Stimulated activated CD4-positive, alpha-beta T cell treated with anti-CD3 and anti-CD28 coated beads, Interleukin-12 subunit alpha, Interleukin-12 subunit beta, amount 100 ng/mL, for 24 hours (primary cell): ENCODE data around the gene ZNF705A.
A peak's percentile ranks its signal among the peaks of the same experiment; 100 is the strongest.
"Not testable (repeated sequence)": the region's sequence is repeated elsewhere in the genome, so short reads cannot be mapped to it uniquely, and the experiment has no call there.

Experiments
- DNase-seq, 2 experiments: peaks; one replicate each; pipeline ENCODE4 v3.0.0-alpha.2; 2020; ENCODE audit warnings: low read depth in 2 of 2

ZNF705A gene

DNA sequence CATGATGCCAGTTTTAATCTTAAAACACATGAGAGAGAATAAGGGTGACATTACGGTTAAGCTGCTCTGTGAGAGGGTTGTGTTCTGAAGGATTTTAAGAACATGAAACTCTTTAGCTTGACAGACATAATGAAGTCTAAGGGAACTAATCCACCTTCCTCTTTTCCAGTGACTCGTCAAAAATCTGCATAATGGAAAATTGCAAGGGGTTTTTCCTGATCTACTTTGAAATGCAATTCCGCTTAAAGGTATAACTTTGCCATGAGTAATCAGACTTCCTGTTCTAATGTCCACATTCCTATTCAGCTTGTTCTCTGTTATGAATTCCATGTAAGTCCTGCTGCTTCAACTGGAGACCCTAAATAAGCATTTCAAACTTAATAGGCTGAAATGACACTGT, at the start of gene ZNF705A:
ZNF705A (plus strand) TSS at position 171 of the 400 bp plus-strand sequence. CDS start 15,611 bp downstream, outside the sequence.
- no peak for DNase-seq

DNA sequence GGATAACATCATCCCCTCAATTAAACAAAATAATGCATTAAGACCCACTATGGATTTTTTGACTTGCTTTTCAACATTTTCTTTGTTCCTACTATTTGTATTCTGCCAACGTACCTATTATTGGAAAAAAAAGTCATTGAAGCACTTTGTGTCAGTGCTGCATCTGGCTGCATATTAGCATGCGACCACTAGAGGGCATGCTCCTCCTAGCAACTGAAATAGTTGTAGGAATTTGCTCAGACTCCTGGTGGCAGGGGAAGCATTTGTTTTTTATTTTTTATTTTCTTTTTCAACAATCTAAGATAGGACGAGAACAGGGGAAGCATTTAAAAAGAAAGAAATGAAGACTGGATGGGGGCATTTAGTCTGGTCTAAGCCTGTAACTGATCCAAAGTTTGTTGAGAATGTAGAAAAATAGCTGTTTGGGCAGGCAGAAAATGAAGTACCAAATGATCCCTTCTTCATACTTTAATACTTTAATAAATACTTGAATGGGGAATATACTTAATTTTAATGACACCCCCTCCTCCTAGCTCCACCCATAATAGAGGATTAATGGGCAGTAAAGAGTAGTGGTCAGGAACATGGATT, 47.9 kb upstream of the ZNF705A start:
- DNase-seq = peak; percentile 44 to 76

DNA sequence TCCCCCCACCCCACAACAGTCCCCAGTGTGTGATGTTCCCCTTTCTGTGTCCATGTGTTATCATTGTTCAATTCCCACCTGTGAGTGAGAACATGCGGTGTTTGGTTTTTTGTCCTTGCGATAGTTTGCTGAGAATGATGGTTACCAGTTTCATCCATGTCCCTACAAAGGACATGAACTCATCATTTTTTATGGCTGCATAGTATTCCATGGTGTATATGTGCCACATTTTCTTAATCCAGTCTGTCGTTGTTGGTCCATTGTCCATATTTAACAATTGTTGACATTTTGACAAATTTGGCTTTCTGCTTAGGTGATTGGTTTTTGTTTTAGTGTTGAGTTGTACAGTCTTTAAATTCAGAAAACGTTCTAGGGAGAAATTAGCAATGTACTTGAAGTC, 43.7 kb upstream of the ZNF705A start:
- not testable (repeated sequence) for DNase-seq

DNA sequence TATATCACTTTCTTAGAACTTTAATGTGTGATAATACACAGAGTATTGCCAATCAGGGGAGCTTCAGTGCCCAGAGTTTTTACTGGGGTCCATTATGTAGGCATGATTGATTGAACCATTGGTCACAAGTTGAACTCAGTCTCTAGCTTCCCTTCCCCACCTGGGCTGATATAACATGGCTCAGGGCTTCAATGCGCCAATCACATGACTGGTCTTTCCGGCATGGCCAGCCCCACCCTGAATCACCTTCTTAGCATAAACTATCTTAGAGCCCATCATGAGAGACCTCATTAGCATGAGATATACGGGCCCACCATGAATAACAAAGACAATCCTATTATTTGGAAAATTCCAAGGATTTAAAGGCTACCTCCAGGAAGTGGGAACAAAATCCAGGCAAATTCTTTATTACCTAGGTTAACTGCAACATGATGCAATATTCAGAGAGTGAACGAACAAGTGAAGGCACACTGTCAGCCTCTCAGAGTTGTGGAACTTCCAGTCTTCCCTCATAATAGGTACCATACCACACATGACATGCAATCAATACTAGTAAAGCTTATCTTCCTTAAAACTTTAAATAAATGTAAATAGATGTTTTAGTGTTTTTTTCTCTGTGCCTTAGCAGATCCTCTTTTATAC, 36.6 kb upstream of the ZNF705A start:
- DNase-seq = no peak

DNA sequence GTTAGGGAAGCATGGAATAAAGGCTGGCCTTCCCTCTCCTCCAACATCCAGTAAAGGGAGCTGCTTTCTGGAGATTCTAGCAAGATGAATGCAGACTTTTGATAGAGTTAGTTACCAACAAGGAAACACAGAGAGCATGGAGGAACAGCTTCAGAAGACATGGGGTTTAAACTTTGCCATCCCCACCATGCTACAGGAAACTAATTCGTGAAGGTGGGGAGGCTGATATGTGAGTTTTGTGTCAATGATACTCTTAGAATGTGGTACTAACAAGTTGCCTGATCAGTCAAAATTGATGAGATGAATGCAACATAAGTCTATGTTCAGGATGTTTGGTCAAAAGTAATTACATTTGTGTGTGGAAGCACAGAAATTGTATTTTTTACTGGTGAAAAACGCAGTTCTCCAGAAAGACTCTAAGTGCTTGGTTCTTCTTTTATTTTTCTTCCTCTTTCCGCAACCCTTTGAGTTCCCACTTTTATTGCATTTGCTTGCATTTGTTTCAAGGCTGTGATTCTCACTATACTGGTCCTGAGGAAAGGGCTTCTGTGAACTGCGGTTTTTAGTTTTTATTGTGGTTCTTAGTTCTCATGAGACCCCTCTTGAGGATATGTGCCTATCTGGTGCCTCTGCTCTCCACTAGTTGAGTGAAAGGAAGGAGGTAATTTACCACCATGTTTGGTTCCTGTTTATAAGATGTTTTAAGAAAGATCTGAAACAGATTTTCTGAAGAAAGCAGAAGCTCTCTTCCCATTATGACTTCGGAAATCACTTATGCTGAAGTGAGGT, 33.5 kb upstream of the ZNF705A start, which contains the start of gene CLEC4A:
CLEC4A (plus strand) TSS at position 494 of the 789 bp plus-strand sequence; CDS start at position 756, 262 bp downstream.
- DNase-seq = no peak

DNA sequence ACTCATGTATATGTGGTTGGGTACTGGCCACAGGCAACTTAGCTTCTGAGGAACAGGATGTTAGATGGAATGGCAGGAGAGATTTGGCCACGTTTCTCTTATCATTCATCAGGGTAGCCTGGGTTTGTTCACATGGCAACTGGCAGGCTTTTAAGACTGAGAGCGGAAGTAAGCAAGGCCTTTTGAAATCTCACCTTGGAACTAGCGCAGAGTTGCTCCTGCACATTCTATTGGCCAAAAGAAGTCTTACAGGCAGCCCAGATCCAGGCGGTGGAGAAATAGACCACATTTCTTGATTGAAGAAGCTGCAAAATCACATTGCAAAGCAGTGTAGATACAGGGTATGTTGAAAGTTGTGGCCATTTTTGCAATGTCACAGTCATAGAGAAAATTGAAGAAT, 29.7 kb upstream of the ZNF705A start:
- no peak for DNase-seq

DNA sequence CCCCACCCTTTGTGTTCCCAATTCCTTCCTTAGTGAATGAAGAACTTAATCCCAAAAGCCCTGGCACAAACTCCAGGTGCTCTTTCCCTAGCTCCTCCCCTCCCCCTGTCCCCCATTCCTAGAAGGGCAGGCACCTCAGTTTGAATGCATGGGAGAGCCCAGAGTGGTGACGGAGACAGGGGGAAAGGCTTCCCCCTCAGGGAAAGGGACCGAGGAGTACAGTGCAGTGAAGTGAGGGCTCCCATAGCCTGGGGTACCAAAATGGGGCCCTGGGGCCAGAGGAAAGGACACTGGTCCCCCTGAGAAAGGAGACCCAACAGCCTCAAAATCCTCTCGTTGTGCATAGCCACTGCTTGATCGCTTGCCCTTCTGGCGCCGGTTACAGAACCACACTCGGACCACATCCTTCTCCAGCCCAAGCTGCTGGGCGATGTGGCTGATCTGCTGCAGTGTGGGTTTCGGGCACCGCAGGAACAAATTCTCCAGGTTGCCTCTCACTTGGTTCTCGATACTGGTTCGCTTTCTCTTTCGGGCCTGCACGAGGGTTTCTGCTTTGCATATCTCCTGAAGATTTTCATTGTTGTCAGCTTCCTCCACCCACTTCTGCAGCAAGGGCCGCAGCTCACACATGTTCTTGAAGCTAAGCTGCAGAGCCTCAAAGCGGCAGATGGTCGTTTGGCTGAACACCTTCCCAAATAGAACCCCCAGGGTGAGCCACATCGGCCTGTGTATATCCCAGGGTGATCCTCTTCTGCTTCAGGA, 23.0 kb upstream of the ZNF705A start:
- not testable (repeated sequence) for DNase-seq

DNA sequence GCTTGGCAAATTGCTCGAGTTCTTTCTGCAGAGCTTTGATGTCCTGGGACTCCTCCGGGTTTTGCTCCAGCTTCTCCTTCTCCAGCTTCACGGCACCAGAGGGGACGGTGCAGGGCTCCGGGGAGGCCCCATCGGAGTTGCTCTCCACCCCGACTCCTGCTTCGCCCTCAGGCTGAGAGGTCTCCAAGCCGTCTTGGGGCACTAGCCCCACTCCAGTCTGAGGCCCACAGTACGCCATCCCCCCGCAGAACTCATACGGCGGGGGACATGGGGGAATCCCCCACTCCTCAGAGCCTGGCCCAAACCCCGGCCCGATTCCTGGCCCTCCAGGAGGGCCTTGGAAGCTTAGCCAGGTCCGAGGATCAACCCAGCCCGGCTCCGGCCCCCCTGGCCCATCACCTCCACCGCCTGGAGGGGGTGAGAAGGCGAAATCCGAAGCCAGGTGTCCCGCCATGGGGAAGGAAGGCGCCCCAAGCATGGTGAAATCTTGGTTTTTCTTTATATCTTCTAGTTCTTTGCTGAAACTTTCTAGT, 22.4 kb upstream of the ZNF705A start:
- not testable (repeated sequence) for DNase-seq

DNA sequence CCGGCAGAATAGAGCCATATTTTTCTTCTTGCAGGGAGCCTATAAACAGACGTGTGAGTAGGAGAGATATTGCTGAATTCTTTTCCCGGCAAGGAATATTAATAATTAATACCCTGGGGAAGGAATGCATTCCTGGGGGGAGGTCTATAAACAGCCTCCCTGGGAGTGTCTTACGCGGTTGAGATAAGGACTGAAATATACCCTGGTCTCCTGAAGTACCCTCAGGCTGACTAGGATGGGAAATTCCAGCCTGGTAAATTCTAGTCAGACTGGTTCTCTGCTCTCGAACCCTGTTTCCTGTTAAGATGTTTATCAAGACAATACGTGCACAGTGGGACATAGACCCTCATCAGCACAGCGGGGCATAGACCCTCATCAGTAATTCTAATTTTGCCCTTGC, 15.2 kb upstream of the ZNF705A start:
- DNase-seq = not testable (repeated sequence)

DNA sequence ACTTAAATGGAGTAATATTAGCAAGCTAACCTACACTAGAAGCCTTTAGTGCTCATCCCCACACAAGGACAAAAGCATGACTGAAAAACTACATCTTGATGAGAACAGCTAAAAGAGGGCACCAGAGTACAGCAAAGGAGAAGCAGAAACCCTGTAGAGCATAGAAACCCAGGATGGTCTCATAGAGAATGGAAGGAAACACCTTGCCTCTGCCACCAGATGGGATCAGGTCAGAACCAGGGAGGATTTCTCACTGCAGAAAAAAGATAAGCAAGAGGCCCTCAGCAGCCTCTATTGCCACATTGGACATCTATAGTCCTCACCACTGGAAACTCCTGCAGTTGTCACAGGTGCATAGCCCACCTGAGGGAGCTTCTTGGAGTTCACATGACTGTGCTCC, 13.6 kb upstream of the ZNF705A start:
- no peak for DNase-seq

DNA sequence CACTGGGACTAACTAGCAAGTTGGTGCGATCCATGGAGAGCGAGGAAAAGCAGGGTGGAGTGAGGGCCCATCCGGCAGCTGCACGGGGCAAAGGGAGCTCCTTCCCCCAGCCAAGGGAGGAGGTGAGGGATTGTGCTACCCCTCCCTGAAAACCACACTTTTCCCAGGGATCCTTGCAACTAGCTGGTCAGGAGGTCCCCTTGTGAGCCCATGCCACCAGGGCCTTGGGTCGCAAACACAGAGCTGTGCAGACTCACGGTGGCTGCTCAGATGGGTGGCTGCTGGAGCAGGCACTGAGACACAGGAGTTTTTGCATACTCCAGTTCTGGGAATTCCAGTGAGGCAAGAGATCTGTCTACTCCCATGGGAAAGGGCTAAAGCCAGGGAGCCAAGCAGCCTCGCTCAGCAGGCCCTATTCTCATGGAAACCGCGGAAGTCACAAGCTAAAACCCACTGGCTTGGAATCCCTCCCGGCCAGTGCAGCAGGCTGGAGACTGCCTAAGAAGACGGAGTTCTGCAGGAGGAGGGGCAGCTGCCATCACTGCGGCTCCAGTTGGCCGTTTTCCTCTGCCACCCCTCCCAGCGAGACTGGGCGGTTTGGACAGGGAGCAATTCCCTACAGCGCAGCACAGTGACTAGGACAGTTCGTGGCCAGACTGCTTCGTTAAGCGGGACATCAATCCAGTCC, 10.9 kb upstream of the ZNF705A start:
- no peak for DNase-seq

DNA sequence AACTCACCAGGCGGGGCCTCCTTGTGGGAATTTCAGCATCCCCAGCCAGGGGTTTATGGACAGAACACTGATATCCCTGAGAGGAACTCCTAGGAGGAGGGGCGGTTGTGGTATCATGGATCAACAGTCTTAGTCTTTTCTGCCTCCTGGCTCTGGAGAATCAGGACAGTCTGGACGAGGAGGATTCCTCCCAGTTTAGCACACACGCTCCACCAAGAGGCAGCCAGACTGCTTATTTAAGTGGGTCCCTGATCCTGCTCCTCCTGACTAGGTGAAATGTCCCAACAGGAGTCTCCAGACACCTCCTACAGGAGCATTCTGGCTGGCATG, 10.4 kb upstream of the ZNF705A start:
- DNase-seq = no peak

DNA sequence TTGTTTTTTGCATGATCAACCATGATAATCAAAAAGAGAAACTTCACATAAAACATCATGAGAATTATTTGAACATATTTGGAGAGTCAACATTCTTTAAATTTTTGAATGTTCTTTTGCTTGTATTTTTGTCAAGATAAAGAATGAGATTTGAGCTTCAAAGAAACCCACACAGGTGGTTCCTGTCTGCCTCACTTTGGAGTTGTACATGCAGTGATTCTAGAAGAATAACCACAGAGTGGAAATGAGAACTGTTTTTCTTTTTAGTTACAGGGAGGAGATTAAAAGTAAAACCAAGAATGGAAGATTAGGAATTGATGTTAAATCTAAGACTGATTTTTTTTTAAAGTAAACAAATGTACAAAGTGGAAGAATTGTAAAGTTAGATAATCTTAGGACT, 2.3 kb upstream of the ZNF705A start:
- no peak for DNase-seq

DNA sequence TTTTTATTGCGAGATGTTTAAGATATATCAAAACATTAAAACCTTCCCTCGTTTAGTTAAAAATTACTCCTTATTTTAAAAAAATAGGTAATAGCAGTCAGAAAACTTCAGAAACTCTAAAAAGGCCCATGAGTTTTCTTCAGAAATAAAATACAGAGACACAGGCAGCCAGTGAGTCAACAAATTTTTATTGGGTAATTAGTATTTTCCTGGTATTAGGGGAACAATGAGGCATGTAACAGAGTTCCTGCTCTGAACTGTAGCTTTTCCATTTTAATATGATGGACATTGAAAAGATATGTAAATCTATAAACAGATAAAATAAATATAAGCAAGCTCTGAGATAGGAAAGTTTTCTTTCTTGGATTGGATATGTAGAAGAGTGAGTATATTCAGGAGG, 399 bp upstream of the ZNF705A start:
- DNase-seq = no peak

DNA sequence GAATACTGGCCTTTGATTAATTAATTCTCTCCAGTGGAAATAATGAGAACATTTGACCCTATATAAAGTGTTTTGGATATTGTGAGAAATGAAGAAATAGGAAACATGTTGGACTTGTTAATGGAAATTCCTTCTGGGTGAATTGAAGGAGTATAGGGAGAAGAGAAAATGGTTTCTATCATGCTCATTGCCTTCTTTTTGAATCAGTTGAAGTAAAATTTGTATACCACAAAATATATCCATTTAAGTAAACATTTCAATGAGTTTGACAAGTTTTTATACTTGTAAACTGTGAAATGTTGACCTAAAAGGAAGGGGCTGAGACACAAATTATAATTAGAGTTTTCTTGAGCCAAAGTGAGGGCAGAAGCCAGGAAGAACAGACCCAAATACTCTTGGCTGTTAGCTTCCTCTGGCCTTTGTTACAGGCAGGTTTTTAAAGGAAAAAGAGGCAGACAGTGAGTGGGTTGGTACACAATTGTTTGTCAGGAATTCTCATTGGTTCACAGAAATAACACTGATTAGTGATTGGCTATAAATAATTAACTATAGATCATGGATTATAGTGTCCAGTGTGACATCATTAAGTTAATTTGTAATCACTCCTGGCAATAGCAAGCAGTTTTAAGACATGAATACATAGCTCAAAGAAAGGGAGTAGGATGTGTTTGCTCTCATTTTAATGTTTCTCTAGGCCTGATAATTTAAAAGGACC, 826 bp downstream of the ZNF705A start:
- DNase-seq = no peak

DNA sequence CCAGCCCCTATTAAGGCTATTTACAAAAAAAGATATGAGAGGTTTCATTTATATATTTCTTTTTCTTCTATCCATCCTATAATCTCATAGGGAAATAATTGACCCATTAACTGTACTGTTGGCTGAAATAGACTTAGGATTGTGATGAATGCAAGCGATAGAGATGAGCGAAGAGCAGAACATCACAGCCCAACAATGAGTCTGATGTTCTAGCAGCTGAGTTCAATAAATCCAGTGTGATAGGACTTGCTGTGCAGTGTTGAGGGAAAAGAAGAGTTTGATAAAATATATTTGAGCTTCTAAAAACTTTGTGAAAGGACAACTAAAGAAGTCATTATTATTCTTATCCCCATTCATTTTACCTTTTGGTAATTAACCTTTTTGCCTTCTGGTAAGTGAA, 16.1 kb downstream of the ZNF705A start:
- DNase-seq = not testable (repeated sequence)

DNA sequence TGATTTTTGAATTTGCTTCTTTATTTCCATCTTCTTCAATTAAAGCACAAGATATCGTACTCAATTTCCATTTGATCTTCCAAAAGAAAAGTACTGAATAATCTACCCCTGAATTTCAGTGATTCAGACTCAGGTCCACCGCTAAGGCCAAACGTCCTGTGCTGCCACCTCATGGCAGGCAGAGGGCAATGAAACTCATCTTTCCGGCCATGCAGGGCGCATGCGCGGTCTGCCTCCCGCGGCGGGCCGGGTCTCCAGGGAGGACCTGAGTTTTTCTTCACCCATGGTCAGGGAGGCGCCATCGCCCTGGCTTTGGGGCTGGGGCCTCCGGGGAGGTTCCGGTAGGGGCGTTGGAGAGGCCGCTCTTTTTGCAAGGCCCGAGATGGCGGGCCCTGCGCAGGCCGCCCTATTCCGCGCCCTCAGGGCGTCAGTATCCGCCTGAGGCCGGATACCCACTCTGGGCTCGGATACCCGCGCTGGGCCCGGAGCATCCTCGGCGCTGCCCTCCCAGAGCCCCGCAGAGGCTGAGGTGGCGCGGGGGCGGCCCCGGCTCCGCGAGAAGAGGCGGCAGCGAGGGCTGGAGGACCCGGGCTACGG, 23.3 kb downstream of the ZNF705A start:
- peak; percentile 47 to 48 for DNase-seq

DNA sequence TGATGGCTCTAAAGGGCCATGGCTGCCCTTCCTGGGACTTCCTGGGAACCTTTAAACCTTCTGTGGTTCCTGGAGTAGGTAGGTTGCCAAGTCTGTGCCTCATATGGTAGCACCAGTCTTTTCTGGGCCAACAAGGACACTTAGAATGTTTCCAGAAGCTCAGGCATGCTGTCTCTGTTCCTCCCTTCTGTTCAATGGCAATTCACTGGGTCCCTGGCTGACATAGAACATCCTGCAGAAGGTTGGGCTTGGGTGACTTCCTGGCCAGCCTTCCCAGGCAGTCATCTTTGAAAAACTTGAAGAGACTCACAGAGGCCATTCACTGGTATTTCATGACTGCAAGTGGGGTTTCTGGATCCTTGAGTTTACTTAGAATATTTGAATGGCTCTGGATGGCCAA, 24.5 kb downstream of the ZNF705A start:
- DNase-seq = not testable (repeated sequence)

DNA sequence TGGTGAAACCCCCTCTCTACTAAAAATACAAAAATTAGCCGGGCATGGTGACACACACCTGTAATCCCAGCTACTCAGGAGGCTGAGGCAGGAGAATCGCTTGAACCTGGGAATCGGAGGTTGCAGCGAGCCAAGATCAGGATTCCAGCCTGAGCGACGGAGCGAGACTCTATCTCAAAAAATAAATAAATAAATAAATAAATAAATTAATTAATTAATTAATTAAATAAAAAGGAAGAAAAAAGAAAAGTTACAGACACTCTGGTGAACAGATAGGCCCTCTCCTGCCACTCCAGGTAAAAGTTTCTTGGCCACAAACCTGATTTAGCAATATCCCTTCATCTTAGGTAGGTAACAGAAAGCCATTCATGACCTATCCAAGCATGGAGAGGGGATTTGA, 26.1 kb downstream of the ZNF705A start:
- not testable (repeated sequence) for DNase-seq

DNA sequence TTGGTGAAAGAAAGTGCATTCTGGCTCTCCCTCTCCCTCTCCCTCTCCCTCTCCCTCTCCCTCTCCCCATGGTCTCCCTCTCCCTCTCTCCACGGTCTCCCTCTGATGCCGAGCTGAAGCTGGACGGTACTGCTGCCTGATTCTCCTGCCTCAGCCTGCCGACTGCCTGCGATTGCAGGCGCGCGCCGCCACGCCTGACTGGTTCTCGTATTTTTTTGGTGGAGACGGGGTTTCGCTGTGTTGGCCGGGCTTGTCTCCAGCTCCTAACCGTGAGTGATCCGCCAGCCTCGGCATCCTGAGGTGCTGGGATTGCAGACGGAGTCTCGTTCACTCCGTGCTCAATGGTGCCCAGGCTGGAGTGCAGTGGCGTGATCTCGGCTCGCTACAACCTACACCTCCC, 26.5 kb downstream of the ZNF705A start:
- not testable (repeated sequence) for DNase-seq
